Mononuclear cell (primary cell): ENCODE data around the gene AFF3. TPM values are rescaled to one million over a fixed set of nuclear protein-coding genes. Genes with fewer than 3 reads are reported as not detected.

Experiments used
- H3K27me3 ChIP-seq: 2 replicates; pipeline ENCODE4 v1.6.0; 2011; ENCODE audit warnings: low read length, control low read depth; ENCODE audit not compliant: insufficient read depth
- H3K4me1 ChIP-seq: 2 replicates; pipeline ENCODE4 v1.5.1; 2011; ENCODE audit warnings: mild to moderate bottlenecking, low read length, control low read depth; ENCODE audit not compliant: insufficient read depth
- H3K4me3 ChIP-seq: 2 replicates; pipeline ENCODE4 v1.5.1; 2011; ENCODE audit warnings: mild to moderate bottlenecking, low read length, moderate library complexity
- H3K9me3 ChIP-seq: 2 replicates; pipeline ENCODE4 v1.5.1; 2011; ENCODE audit warnings: low read depth, mild to moderate bottlenecking, control low read depth, low read length
- total RNA-seq: library from RNA; depleted of rRNA; stranded (reverse); fragments of >200 nt; gene quantifications from one replicate; pipeline ENCODE4 v1.2.3, GENCODE V29; 2012

Gene AFF3
- total RNA-seq, 1 donor = 21.9 TPM

GRCh38 chr2:99810225-99810624, 332.2 kb downstream of the AFF3 start:
- no peaks in the 10 kb centered on the region for H3K27me3 ChIP-seq
- no peaks in the 10 kb centered on the region for H3K9me3 ChIP-seq
- H3K4me1 ChIP-seq = peaks cover 3% of the 10 kb centered on the region
- H3K4me3 ChIP-seq = no peak overlapping the region

- Histone ChIP-seq H3K27me3 (no peaks in the 10 kb centered on the region), H3K4me1 (peaks cover 3% of the 10 kb centered on the region), H3K4me3 (no peak overlapping the region), H3K9me3 (no peaks in the 10 kb centered on the region)
Observed at GRCh38 chr2:99809259-99809900, 333.0 kb downstream of the AFF3 start.

- Histone ChIP-seq H3K4me1 (peaks cover 3% of the 10 kb centered on the region), H3K9me3 (no peaks in the 10 kb centered on the region), H3K4me3 (no peak overlapping the region), H3K27me3 (no peaks in the 10 kb centered on the region)
Observed at GRCh38 chr2:99808361-99809200, 333.8 kb downstream of the AFF3 start.

GRCh38 chr2:99806758-99807157, 335.6 kb downstream of the AFF3 start:
- no peaks in the 10 kb centered on the region for H3K9me3 ChIP-seq
- H3K27me3 ChIP-seq = no peaks in the 10 kb centered on the region
- H3K4me3 ChIP-seq = no peak overlapping the region
- peaks cover 10% of the 10 kb centered on the region for H3K4me1 ChIP-seq

- Histone ChIP-seq H3K9me3 (no peaks in the 10 kb centered on the region), H3K4me3 (no peak overlapping the region), H3K4me1 (peaks cover 14% of the 10 kb centered on the region), H3K27me3 (no peaks in the 10 kb centered on the region)
Observed at GRCh38 chr2:99805930-99806476, 336.4 kb downstream of the AFF3 start.

GRCh38 chr2:99803846-99804245, 338.5 kb downstream of the AFF3 start:
- H3K27me3 ChIP-seq = no peaks in the 10 kb centered on the region
- H3K9me3 ChIP-seq = no peaks in the 10 kb centered on the region
- no peak overlapping the region for H3K4me3 ChIP-seq
- peaks cover 14% of the 10 kb centered on the region for H3K4me1 ChIP-seq

DNA sequence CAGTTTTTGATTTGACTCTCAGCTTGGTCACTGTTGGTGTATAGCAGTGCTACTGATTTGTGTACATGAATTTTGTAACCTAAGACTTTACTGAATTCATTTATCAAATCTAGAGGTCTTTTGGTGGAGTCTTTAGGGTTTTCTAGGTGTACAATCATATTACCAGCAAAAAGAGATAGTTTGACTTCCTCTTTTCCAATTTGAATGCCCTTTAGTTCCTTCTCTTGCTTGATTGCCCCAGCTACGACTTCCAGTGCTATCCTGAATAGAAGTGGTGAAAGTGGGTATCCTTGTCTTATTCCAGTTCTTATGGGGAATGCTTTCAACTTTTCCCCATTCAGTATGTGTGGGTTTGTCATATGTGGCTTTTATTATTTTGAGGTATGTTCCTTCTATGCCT, 339.7 kb downstream of the AFF3 start:
- Histone ChIP-seq H3K9me3 (peaks cover 4% of the 10 kb centered on the region), H3K4me1 (peaks cover 14% of the 10 kb centered on the region), H3K27me3 (no peaks in the 10 kb centered on the region), H3K4me3 (no peak overlapping the region)

GRCh38 chr2:99801327-99801901, 341.0 kb downstream of the AFF3 start:
- no peak overlapping the region for H3K4me3 ChIP-seq
- H3K4me1 ChIP-seq = peaks cover 14% of the 10 kb centered on the region
- peaks cover 17% of the 10 kb centered on the region for H3K9me3 ChIP-seq
- H3K27me3 ChIP-seq = no peaks in the 10 kb centered on the region

DNA sequence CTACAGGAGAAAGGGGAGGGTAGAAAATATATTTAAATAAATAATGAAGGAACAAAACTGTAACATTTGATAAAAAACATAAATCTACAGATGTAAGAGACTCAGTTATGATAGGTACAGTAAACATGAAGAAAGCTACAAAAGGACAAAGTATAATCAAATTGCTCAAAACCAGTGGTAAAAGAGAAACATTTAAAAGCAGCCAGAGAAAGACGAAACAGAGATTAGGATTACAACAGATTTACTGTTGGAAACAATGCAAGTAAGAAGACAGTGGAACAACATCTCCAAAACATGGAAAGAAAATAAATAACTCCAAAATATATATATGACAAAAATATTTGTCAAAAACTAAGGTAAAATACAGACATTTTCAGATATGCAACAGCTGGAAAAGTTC, 344.9 kb downstream of the AFF3 start:
- Histone ChIP-seq H3K4me3 (no peak overlapping the region), H3K9me3 (peaks cover 18% of the 10 kb centered on the region), H3K4me1 (peaks cover 8% of the 10 kb centered on the region), H3K27me3 (no peaks in the 10 kb centered on the region)

DNA sequence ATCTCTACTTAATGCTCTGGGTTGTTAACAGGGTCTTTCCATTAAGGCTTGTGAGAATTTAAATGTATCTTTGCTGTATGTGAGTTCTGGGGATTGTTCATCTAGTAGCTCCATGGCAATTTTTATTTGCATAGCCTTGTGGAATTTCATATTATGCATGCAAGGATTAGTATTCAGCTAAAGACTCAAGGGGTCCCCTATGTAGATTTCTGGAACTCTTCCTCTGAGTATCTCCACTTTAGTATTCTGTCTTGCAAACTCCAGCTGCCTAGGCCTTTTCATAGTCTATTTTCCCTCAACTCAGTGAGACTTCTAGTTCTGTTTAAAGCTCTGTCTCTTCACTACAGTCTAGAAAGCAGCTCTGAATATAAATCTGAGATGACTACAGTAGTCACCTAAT, 348.0 kb downstream of the AFF3 start:
- no peaks in the 10 kb centered on the region for H3K27me3 ChIP-seq
- H3K9me3 ChIP-seq = peaks cover 18% of the 10 kb centered on the region
- no peak overlapping the region for H3K4me3 ChIP-seq
- no peaks in the 10 kb centered on the region for H3K4me1 ChIP-seq

DNA sequence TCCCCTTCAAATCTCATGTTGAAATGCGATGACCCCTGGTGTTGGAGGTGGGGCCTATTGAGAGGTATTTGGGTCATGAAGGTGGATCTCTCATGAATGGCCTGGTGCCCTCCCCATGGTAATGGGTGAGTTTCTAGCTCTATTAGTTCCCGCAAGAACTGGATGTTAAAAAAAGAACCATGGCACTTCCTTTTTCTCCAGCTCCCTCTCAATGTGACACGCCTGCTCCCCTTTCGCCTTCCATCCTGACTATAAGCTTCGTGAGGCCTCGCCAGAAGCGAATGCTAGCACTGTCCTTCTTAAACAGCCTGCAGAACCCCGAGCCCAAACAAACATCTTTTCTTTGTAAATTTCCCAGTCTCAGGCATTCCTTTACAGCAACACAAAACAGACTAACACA, 349.4 kb downstream of the AFF3 start:
- H3K9me3 ChIP-seq = peaks cover 17% of the 10 kb centered on the region
- H3K4me1 ChIP-seq = no peaks in the 10 kb centered on the region
- no peak overlapping the region for H3K4me3 ChIP-seq
- no peaks in the 10 kb centered on the region for H3K27me3 ChIP-seq

DNA sequence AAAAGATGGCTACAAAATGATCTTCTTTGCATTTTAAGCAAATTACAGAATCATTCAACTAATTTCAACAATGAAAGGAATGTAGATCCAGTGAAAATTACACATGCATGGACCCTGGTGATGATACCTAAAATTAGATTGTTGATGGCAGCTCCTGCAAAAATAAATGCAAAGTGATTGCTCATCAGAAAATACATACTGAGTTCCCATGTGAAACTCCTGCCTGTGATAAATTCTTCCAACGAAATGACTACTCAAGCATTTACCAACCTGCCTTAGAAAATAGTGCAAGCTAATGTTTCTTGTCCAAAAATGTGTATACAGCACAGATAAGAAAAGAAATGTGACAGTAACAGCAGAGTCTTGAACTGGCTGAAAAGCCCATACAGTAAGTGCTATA, 352.5 kb downstream of the AFF3 start:
- H3K9me3 ChIP-seq = no peaks in the 10 kb centered on the region
- H3K27me3 ChIP-seq = no peaks in the 10 kb centered on the region
- H3K4me3 ChIP-seq = no peak overlapping the region
- H3K4me1 ChIP-seq = peaks cover 16% of the 10 kb centered on the region

GRCh38 chr2:99787769-99788382, 354.5 kb downstream of the AFF3 start:
- Histone ChIP-seq H3K27me3 (no peaks in the 10 kb centered on the region), H3K4me1 (peaks cover 25% of the 10 kb centered on the region), H3K4me3 (no peak overlapping the region), H3K9me3 (no peaks in the 10 kb centered on the region)

GRCh38 chr2:99786636-99787390, 355.6 kb downstream of the AFF3 start:
- no peaks in the 10 kb centered on the region for H3K27me3 ChIP-seq
- H3K4me3 ChIP-seq = no peak overlapping the region
- peaks cover 25% of the 10 kb centered on the region for H3K4me1 ChIP-seq
- H3K9me3 ChIP-seq = no peaks in the 10 kb centered on the region
